ENCODE results near the gene SERTAD1. TPM values are rescaled to one million over a fixed set of nuclear protein-coding genes. Genes with fewer than 3 reads are reported as not detected.
"Not testable (repeated sequence)": the region's sequence is repeated elsewhere in the genome, so short reads cannot be mapped to it uniquely, and the experiment has no call there.

Gene SERTAD1
- polyA plus RNA-seq, 3 donors = 21.0 to 55.9 (median 21.6) TPM

DNA sequence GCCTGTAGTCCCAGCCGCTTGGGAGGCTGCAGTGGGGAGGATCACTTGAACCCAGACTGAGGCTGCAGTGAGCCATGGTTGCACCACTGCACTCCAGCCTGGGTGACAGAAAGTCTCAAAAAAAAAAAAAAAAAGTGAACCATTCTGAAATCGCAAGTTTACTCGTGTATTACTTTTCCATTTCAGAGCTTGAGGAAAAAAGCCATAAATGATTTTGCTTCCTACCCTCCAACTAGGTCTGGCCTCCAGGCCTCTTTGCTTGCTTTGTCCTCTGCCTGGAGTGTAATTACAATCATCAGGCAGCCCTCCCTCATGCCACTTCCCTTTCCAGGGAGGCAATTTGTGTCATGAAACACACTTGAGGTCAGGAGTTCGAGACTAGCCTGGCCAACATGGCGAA is 31.3 kb upstream of the SERTAD1 start:
- no peak for DNase-seq
- no peaks in the 10 kb centered on the region for H3K9me3 Mint-ChIP-seq
- Histone ChIP-seq H3K79me2 (ENCODE audit: insufficient read depth, low read length) (peaks cover 32% of the 10 kb centered on the region), H3K4me2 (replicated peaks; ENCODE audit: extremely low read depth, low read length, poor library complexity, severe bottlenecking) (no peak overlapping the region), H4K20me1 (ENCODE audit: insufficient read depth, low read length) (peaks cover 14% of the 10 kb centered on the region), H3K4me1 (ENCODE audit: control insufficient read depth in 1 of 2, insufficient read depth in 2 of 2, low read length in 2 of 2) (peaks cover 15 to 16% of the 10 kb centered on the region in 2 donors), H3K36me3 (replicated peaks in 1 of 2; ENCODE audit: control insufficient read depth in 1 of 2, insufficient read depth in 2 of 2, low read length in 2 of 2) (peaks cover 51 to 67% of the 10 kb centered on the region in 2 donors), H3K9ac (ENCODE audit: insufficient read depth, low read length, poor library complexity, severe bottlenecking) (no peak overlapping the region), H3K27ac (ENCODE audit: low read depth in 1 of 2, low read length in 2 of 2) (no peak overlapping the region), H3K4me3 (replicated peaks in 1 of 3; ENCODE audit: low read depth in 2 of 3, low read length in 3 of 3) (no peak overlapping the region), H3K27me3 (ENCODE audit: control insufficient read depth in 2 of 2, insufficient read depth in 2 of 2, low read length in 2 of 2) (no peaks in the 10 kb centered on the region), H2AFZ (ENCODE audit: insufficient read depth, low read depth, low read length, poor library complexity, severe bottlenecking) (no peak overlapping the region), H3K9me3 (replicated peaks in 1 of 2; ENCODE audit: control insufficient read depth in 1 of 2, insufficient read depth in 1 of 2, low read length in 2 of 2) (no peaks in the 10 kb centered on the region)
- WGBS (ENCODE audit: insufficient coverage) = 79% methylated on average over 5 of the region's 5 CpGs
- intact Hi-C loops (cut with micrococcal nuclease) = no loop called here
- peaks cover 36 to 77% of the 10 kb centered on the region in 2 donors for H3K36me3 Mint-ChIP-seq
- TF ChIP-seq, protein P1, sequence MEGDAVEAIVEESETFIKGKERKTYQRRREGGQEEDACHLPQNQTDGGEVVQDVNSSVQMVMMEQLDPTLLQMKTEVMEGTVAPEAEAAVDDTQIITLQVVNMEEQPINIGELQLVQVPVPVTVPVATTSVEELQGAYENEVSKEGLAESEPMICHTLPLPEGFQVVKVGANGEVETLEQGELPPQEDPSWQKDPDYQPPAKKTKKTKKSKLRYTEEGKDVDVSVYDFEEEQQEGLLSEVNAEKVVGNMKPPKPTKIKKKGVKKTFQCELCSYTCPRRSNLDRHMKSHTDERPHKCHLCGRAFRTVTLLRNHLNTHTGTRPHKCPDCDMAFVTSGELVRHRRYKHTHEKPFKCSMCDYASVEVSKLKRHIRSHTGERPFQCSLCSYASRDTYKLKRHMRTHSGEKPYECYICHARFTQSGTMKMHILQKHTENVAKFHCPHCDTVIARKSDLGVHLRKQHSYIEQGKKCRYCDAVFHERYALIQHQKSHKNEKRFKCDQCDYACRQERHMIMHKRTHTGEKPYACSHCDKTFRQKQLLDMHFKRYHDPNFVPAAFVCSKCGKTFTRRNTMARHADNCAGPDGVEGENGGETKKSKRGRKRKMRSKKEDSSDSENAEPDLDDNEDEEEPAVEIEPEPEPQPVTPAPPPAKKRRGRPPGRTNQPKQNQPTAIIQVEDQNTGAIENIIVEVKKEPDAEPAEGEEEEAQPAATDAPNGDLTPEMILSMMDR (IDR thresholded peaks at IDR 0.05) = no peak
- peaks cover 0 to 2% (median 1%) of the 10 kb centered on the region in 3 donors for H3K27me3 Mint-ChIP-seq (ENCODE audit: low read depth in 3 of 3)
- H3K4me1 Mint-ChIP-seq = peaks cover 15% of the 10 kb centered on the region
- H3K27ac Mint-ChIP-seq = peak overlapping the region in 1 of 7 donors; percentile 32
- H3K4me3 Mint-ChIP-seq = no peak overlapping the region

DNA sequence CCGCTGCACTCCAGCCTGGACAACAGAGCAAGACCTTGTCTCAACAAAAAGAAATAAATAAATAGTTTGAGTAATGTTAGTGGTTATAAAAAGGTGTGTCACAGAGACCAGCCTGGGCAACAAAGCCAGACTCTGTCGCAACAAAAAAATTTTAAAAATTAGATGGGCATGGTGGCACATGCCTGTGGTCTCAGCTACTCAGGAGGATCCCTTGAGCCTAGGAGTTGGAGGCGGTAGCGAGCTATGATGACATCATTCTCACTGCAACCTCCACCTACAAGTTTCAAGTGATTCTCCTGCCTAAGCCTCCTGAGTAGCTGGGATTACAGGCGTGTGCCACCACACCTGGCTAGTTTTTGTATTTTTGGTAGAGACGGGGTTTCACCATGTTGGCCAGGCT is 28.2 kb upstream of the SERTAD1 start:
- WGBS (ENCODE audit: insufficient coverage) = no CpG with 5 or more reads among the region's 6 CpGs
- H3K4me1 Mint-ChIP-seq; DNase-seq; H3K27ac ChIP-seq (ENCODE audit: low read depth in 1 of 2, low read length in 2 of 2); H3K4me2 ChIP-seq (replicated peaks; ENCODE audit: extremely low read depth, low read length, poor library complexity, severe bottlenecking); H3K4me3 Mint-ChIP-seq; H3K79me2 ChIP-seq (ENCODE audit: insufficient read depth, low read length); H2AFZ ChIP-seq (ENCODE audit: insufficient read depth, low read depth, low read length, poor library complexity, severe bottlenecking); H3K27me3 ChIP-seq (ENCODE audit: control insufficient read depth in 2 of 2, insufficient read depth in 2 of 2, low read length in 2 of 2); H3K4me3 ChIP-seq (replicated peaks in 1 of 3; ENCODE audit: low read depth in 2 of 3, low read length in 3 of 3); H3K9me3 ChIP-seq (replicated peaks in 1 of 2; ENCODE audit: control insufficient read depth in 1 of 2, insufficient read depth in 1 of 2, low read length in 2 of 2); H3K27ac Mint-ChIP-seq; H3K9me3 Mint-ChIP-seq; intact Hi-C loops (cut with micrococcal nuclease); H3K9ac ChIP-seq (ENCODE audit: insufficient read depth, low read length, poor library complexity, severe bottlenecking); H3K27me3 Mint-ChIP-seq (ENCODE audit: low read depth in 3 of 3); H3K4me1 ChIP-seq (ENCODE audit: control insufficient read depth in 1 of 2, insufficient read depth in 2 of 2, low read length in 2 of 2): not testable (repeated sequence)
- Histone ChIP-seq H4K20me1 (ENCODE audit: insufficient read depth, low read length) (peaks cover 14% of the 10 kb centered on the region), H3K36me3 (replicated peaks in 1 of 2; ENCODE audit: control insufficient read depth in 1 of 2, insufficient read depth in 2 of 2, low read length in 2 of 2) (peaks cover 69 to 94% of the 10 kb centered on the region in 2 donors)
- H3K36me3 Mint-ChIP-seq = peaks cover 59 to 94% of the 10 kb centered on the region in 2 donors
